Right lobe of liver (tissue), 4 donors: ENCODE measurements around the gene RNF133.

Experiments used
- POLR2A ChIP-seq: fragments of 450-650 bp; IDR thresholded peaks from one replicate; pipeline ENCODE4 v1.6.1; 2017; ENCODE audit warnings: antibody characterized with exemption, mild to moderate bottlenecking
- TF ChIP-seq, protein P1 (sequence below), 4 donors: fragments of 200-600 bp in 3 of 4; fragments of 450-650 bp in 1 of 4; IDR thresholded peaks; one replicate each; pipeline versions ENCODE4 v1.5.1 to v1.8.0; 2016 to 2022; ENCODE audit warnings: antibody characterized with exemption in 4 of 4, mild to moderate bottlenecking in 2 of 4
- donor health status: DM: no; HTN: no; CAD: no.
- donor health status: DM: no; HTN: no; CAD: no.
- donor health status: DM: no; HTN: yes; CAD: no.

DNA sequence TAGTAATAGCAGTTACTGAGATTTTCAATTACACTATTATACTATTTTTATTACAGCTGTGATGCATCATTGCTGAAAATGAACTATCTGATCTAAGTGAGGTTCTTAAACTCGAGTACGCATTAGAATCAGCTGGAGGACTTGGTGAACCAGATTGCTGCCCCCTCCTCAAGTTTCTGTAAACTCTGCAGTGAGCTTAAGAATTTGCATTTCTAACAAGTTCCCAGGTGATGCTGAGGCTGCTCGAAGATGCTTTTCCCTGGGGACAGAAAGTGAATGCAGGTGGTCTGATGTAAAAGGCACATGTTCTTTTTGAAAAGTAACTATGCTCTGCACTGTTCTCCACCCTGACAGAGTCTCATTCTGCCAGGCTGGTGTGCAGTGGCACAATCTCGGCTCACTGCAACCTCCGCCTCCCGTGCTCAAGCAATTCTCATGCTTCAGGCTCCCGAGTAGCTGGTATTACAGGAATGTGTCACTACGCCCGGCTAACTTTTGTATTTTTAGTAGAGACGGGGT lies 12.5 kb downstream of the RNF133 start:
- TF ChIP-seq, protein P1, sequence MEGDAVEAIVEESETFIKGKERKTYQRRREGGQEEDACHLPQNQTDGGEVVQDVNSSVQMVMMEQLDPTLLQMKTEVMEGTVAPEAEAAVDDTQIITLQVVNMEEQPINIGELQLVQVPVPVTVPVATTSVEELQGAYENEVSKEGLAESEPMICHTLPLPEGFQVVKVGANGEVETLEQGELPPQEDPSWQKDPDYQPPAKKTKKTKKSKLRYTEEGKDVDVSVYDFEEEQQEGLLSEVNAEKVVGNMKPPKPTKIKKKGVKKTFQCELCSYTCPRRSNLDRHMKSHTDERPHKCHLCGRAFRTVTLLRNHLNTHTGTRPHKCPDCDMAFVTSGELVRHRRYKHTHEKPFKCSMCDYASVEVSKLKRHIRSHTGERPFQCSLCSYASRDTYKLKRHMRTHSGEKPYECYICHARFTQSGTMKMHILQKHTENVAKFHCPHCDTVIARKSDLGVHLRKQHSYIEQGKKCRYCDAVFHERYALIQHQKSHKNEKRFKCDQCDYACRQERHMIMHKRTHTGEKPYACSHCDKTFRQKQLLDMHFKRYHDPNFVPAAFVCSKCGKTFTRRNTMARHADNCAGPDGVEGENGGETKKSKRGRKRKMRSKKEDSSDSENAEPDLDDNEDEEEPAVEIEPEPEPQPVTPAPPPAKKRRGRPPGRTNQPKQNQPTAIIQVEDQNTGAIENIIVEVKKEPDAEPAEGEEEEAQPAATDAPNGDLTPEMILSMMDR (IDR thresholded peaks at IDR 0.05), result no peak
- TF ChIP-seq POLR2A, result no peak
